Caco-2 (cell line): ENCODE results near the gene C1orf94. TPM values are rescaled to one million over a fixed set of nuclear protein-coding genes. Genes with fewer than 3 reads are reported as not detected.

Source experiments
- BruUV-seq: library from RNA; stranded (reverse); fragments of 400-500 nt; replicated peaks from 2 replicates; lab custom pipeline; 2021; lab: Mats Ljungman, UMichigan
- CTCF ChIA-PET: fragments of 300-600 bp; sonication (Branson Sonifier 250); formaldehyde crosslinking; loops from one replicate; lab custom pipeline; 2022; ENCODE audit warnings: antibody characterized with exemption; lab: Charles Lee
- POLR2A ChIA-PET: fragments of 300-600 bp; sonication (Branson Sonifier 250); formaldehyde crosslinking; loops from one replicate; lab custom pipeline; 2022; ENCODE audit warnings: antibody characterized with exemption; lab: Charles Lee
- DNase-seq, 2 experiments: peaks; one replicate each; pipeline versions ENCODE4 v3.0.0 to v3.0.0-alpha.2; 2020 to 2022
- H3K27me3 ChIP-seq: replicated peaks from 2 replicates; pipeline ENCODE4 v1.6.0; 2011; ENCODE audit warnings: low read length; ENCODE audit not compliant: control insufficient read depth, insufficient read depth
- H3K36me3 ChIP-seq: 2 replicates; pipeline ENCODE4 v1.5.1; 2011; ENCODE audit warnings: low read length; ENCODE audit not compliant: control insufficient read depth, insufficient read depth
- H3K4me1 ChIP-seq: fragments of 250-450 bp; sonication (Bioruptor Pico); 2 replicates; pipeline ENCODE4 v1.5.1; 2020; ENCODE audit warnings: mild to moderate bottlenecking
- H3K4me3 ChIP-seq: 2 replicates; pipeline ENCODE4 v1.5.1; 2011; ENCODE audit warnings: low read depth, mild to moderate bottlenecking, control low read depth, low read length
- H3K9me3 ChIP-seq: fragments of 250-450 bp; sonication (Bioruptor Pico); 2 replicates; pipeline ENCODE4 v1.5.1; 2020; ENCODE audit warnings: mild to moderate bottlenecking, moderate library complexity
- H3K27ac Mint-ChIP-seq: one replicate; pipeline ENCODE4 v1.8.0; 2022; ENCODE audit warnings: mixed read lengths; ENCODE audit not compliant: unreplicated experiment
- H3K27me3 Mint-ChIP-seq: one replicate; pipeline ENCODE4 v1.8.0; 2022; ENCODE audit warnings: mixed read lengths; ENCODE audit not compliant: insufficient read depth, unreplicated experiment
- H3K36me3 Mint-ChIP-seq: one replicate; pipeline ENCODE4 v1.8.0; 2022; ENCODE audit warnings: mild to moderate bottlenecking, mixed read lengths; ENCODE audit not compliant: insufficient read depth, unreplicated experiment
- H3K4me1 Mint-ChIP-seq: one replicate; pipeline ENCODE4 v1.8.0; 2022; ENCODE audit warnings: low read depth, mixed read lengths; ENCODE audit not compliant: unreplicated experiment
- H3K4me3 Mint-ChIP-seq: one replicate; pipeline ENCODE4 v1.8.0; 2022; ENCODE audit warnings: mild to moderate bottlenecking, moderate library complexity, mixed read lengths; ENCODE audit not compliant: unreplicated experiment
- H3K9me3 Mint-ChIP-seq: one replicate; pipeline ENCODE4 v1.8.0; 2022; ENCODE audit warnings: mixed read lengths; ENCODE audit not compliant: unreplicated experiment
- CTCF ChIP-seq, 2 experiments: fragments of 200-600 bp in 1 of 2; IDR thresholded peaks; 1 replicate in 1 of 2; 2 replicates in 1 of 2; pipeline versions ENCODE4 v1.5.1 to v1.8.0; 2011 to 2022; ENCODE audit warnings: antibody characterized with exemption in 1 of 2, control low read depth in 1 of 2, inconsistent platforms in 1 of 2, low read depth in 1 of 2, low read length in 1 of 2, mild to moderate bottlenecking in 1 of 2, moderate library complexity in 1 of 2; ENCODE audit not compliant: insufficient read depth in 1 of 2, severe bottlenecking in 1 of 2, unreplicated experiment in 1 of 2
- intact Hi-C: fragments of 100-400 bp; cut with micrococcal nuclease; formaldehyde crosslinking; loops from one replicate; pipeline ENCODE4 v1.10.0; 2022; ENCODE audit not compliant: unreplicated experiment
- total RNA-seq: library from RNA; stranded (reverse); gene quantifications from 2 replicates; pipeline ENCODE4 v1.2.3, GENCODE V29; 2022

C1orf94 gene
- total RNA-seq, 1 experiment from 2014 or later, result not detected

- no peaks in the 10 kb centered on the region for H3K4me1 ChIP-seq
- no peaks in the 10 kb centered on the region for H3K36me3 ChIP-seq
- TF ChIP-seq CTCF (IDR thresholded peaks at IDR 0.05; ENCODE audit: insufficient read depth in 1 of 2, low read depth in 1 of 2, low read length in 1 of 2, severe bottlenecking in 1 of 2, unreplicated experiment in 1 of 2), result no peak
- intact Hi-C loops, result no loop called here
- peaks cover 23% of the 10 kb centered on the region for H3K27me3 Mint-ChIP-seq
- no peak for DNase-seq
- H3K4me3 Mint-ChIP-seq, result no peak overlapping the region
- POLR2A ChIA-PET, result no interaction called here
- H3K27me3 ChIP-seq, result no peaks in the 10 kb centered on the region
- H3K4me1 Mint-ChIP-seq, result no peaks in the 10 kb centered on the region
- H3K36me3 Mint-ChIP-seq, result no peaks in the 10 kb centered on the region
- no TSS peak for BruUV-seq
- H3K9me3 ChIP-seq, result no peaks in the 10 kb centered on the region
- no peak overlapping the region for H3K27ac Mint-ChIP-seq
- CTCF ChIA-PET, result no interaction called here
- no peaks in the 10 kb centered on the region for H3K9me3 Mint-ChIP-seq
- H3K4me3 ChIP-seq, result no peak overlapping the region
Measured at GRCh38 chr1:34128186-34128889, 48.4 kb upstream of the C1orf94 start.

GRCh38 chr1:34129630-34130029 lies 47.1 kb upstream of the C1orf94 start:
- ChIA-PET CTCF (no interaction called here), POLR2A (no interaction called here)
- TF ChIP-seq CTCF (IDR thresholded peaks at IDR 0.05; ENCODE audit: insufficient read depth in 1 of 2, low read depth in 1 of 2, low read length in 1 of 2, severe bottlenecking in 1 of 2, unreplicated experiment in 1 of 2), result no peak
- BruUV-seq, result no TSS peak
- no peak overlapping the region for H3K4me3 ChIP-seq
- DNase-seq, result no peak
- H3K27ac Mint-ChIP-seq, result no peak overlapping the region
- H3K36me3 Mint-ChIP-seq, result no peaks in the 10 kb centered on the region
- no peaks in the 10 kb centered on the region for H3K4me1 ChIP-seq
- intact Hi-C loops, result no loop called here
- no peak overlapping the region for H3K4me3 Mint-ChIP-seq
- no peaks in the 10 kb centered on the region for H3K9me3 ChIP-seq
- H3K27me3 ChIP-seq, result no peaks in the 10 kb centered on the region
- H3K9me3 Mint-ChIP-seq, result no peaks in the 10 kb centered on the region
- peaks cover 23% of the 10 kb centered on the region for H3K27me3 Mint-ChIP-seq
- H3K4me1 Mint-ChIP-seq, result no peaks in the 10 kb centered on the region
- H3K36me3 ChIP-seq, result no peaks in the 10 kb centered on the region

GRCh38 chr1:34130306-34130705 lies 46.4 kb upstream of the C1orf94 start:
- Histone ChIP-seq H3K4me1 (no peaks in the 10 kb centered on the region), H3K4me3 (no peak overlapping the region), H3K36me3 (no peaks in the 10 kb centered on the region), H3K27me3 (no peaks in the 10 kb centered on the region), H3K9me3 (no peaks in the 10 kb centered on the region)
- no peaks in the 10 kb centered on the region for H3K9me3 Mint-ChIP-seq
- ChIA-PET CTCF (no interaction called here), POLR2A (no interaction called here)
- H3K4me1 Mint-ChIP-seq, result no peaks in the 10 kb centered on the region
- DNase-seq, result no peak
- H3K27ac Mint-ChIP-seq, result no peak overlapping the region
- H3K4me3 Mint-ChIP-seq, result no peak overlapping the region
- no TSS peak for BruUV-seq
- intact Hi-C loops, result no loop called here
- no peak for TF ChIP-seq CTCF (IDR thresholded peaks at IDR 0.05; ENCODE audit: insufficient read depth in 1 of 2, low read depth in 1 of 2, low read length in 1 of 2, severe bottlenecking in 1 of 2, unreplicated experiment in 1 of 2)
- peaks cover 23% of the 10 kb centered on the region for H3K27me3 Mint-ChIP-seq
- no peaks in the 10 kb centered on the region for H3K36me3 Mint-ChIP-seq
